ENCODE results near the gene MTHFD1.

DNA sequence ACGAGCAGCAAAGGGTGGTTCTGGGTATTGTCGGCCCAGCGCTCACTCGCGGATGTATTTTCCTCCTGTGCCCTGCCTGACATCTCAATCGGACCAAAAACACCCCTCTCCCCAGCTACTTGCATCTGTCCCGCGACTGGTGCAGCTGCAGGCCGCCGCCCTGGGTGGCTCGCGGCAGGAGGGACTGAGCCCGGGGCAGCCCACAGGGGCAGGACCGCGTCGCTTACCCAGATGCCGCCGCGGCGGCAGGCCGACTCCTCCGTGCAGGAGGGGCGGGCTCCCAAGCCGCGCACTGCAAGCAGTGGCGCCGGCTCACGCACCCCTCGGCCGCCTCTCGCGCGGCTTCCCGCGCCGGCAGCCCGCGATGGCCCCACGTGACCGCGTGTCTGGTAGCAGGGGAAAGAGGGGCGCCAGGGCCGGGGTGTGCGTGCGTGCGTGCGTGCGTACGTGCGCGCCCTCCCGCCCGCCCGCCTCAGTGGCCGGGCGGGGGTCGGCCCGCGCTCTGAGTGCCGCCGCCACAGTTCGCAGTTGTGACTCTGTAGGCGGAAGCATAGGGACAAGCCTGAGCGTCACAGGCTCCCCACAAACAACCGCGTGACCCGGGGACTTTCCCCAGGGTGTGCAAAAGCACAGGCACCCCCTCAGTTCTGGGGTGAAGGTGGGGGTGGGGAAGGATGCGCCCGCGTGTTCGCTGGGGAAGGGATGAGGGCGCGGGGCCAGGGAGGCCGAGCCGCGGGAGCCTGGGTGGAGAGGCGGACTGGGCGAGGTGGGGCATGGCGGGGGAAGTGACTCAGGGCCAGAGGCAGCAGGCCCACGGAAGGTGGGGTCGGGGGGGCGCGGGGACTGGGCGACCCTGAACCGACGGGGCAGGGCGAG lies 115.5 kb downstream of the MTHFD1 start, which contains the start of gene ZBTB25:
- TF ChIP-seq, protein P1, sequence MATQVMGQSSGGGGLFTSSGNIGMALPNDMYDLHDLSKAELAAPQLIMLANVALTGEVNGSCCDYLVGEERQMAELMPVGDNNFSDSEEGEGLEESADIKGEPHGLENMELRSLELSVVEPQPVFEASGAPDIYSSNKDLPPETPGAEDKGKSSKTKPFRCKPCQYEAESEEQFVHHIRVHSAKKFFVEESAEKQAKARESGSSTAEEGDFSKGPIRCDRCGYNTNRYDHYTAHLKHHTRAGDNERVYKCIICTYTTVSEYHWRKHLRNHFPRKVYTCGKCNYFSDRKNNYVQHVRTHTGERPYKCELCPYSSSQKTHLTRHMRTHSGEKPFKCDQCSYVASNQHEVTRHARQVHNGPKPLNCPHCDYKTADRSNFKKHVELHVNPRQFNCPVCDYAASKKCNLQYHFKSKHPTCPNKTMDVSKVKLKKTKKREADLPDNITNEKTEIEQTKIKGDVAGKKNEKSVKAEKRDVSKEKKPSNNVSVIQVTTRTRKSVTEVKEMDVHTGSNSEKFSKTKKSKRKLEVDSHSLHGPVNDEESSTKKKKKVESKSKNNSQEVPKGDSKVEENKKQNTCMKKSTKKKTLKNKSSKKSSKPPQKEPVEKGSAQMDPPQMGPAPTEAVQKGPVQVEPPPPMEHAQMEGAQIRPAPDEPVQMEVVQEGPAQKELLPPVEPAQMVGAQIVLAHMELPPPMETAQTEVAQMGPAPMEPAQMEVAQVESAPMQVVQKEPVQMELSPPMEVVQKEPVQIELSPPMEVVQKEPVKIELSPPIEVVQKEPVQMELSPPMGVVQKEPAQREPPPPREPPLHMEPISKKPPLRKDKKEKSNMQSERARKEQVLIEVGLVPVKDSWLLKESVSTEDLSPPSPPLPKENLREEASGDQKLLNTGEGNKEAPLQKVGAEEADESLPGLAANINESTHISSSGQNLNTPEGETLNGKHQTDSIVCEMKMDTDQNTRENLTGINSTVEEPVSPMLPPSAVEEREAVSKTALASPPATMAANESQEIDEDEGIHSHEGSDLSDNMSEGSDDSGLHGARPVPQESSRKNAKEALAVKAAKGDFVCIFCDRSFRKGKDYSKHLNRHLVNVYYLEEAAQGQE (IDR thresholded peaks at IDR 0.05; ENCODE audit: insufficient read depth in 1 of 2, low read depth in 2 of 2, low read length in 2 of 2): no peak
- TF ChIP-seq POLR2AphosphoS5 (IDR thresholded peaks at IDR 0.05; ENCODE audit: low read depth, low read length): peak; percentile 17
